Measurements from ENCODE around the gene ELF1. TPM values are rescaled to one million over a fixed set of nuclear protein-coding genes. Genes with fewer than 3 reads are reported as not detected.

Gene ELF1
- total and polyA plus RNA-seq, 2 experiments from 2014 or later: 7.0 to 12.7 TPM

- TF ChIP-seq, protein P1, sequence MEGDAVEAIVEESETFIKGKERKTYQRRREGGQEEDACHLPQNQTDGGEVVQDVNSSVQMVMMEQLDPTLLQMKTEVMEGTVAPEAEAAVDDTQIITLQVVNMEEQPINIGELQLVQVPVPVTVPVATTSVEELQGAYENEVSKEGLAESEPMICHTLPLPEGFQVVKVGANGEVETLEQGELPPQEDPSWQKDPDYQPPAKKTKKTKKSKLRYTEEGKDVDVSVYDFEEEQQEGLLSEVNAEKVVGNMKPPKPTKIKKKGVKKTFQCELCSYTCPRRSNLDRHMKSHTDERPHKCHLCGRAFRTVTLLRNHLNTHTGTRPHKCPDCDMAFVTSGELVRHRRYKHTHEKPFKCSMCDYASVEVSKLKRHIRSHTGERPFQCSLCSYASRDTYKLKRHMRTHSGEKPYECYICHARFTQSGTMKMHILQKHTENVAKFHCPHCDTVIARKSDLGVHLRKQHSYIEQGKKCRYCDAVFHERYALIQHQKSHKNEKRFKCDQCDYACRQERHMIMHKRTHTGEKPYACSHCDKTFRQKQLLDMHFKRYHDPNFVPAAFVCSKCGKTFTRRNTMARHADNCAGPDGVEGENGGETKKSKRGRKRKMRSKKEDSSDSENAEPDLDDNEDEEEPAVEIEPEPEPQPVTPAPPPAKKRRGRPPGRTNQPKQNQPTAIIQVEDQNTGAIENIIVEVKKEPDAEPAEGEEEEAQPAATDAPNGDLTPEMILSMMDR (conservative IDR thresholded peaks at IDR 0.05; ENCODE audit: low read depth in 2 of 2): no peak
- TF ChIP-seq EZH2 (IDR thresholded peaks at IDR 0.05; ENCODE audit: low read depth, unreplicated experiment) (no peak), ZNF114 (CRISPR knock-in tag; IDR thresholded peaks at IDR 0.05) (no peak), JUNB (IDR thresholded peaks at IDR 0.05; ENCODE audit: unreplicated experiment) (no peak), NANOG (IDR thresholded peaks at IDR 0.05; ENCODE audit: borderline replicate concordance) (no peak), REST (IDR thresholded peaks at IDR 0.05; ENCODE audit: unreplicated experiment) (no peak)
- TF ChIP-seq, protein P2, sequence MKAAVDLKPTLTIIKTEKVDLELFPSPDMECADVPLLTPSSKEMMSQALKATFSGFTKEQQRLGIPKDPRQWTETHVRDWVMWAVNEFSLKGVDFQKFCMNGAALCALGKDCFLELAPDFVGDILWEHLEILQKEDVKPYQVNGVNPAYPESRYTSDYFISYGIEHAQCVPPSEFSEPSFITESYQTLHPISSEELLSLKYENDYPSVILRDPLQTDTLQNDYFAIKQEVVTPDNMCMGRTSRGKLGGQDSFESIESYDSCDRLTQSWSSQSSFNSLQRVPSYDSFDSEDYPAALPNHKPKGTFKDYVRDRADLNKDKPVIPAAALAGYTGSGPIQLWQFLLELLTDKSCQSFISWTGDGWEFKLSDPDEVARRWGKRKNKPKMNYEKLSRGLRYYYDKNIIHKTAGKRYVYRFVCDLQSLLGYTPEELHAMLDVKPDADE (IDR thresholded peaks at IDR 0.05): no peak
Measured at GRCh38 chr13:41034382-41034781, 15.3 kb upstream of the ELF1 start (continued).

- H3K4me3 Mint-ChIP-seq: no peak overlapping the region
- TF ChIP-seq JUNB (IDR thresholded peaks at IDR 0.05; ENCODE audit: unreplicated experiment) (no peak), ZNF331 (CRISPR knock-in tag; IDR thresholded peaks at IDR 0.05; ENCODE audit: low read depth) (no peak), EZH2 (IDR thresholded peaks at IDR 0.05; ENCODE audit: low read depth, unreplicated experiment) (no peak), REST (IDR thresholded peaks at IDR 0.05; ENCODE audit: unreplicated experiment) (no peak), POLR2AphosphoS5 (IDR thresholded peaks at IDR 0.05; ENCODE audit: low read depth) (no peak), ZNF114 (CRISPR knock-in tag; IDR thresholded peaks at IDR 0.05) (no peak)
- TF ChIP-seq, protein P2 (IDR thresholded peaks at IDR 0.05): no peak
Measured at GRCh38 chr13:41032691-41033376, 13.7 kb upstream of the ELF1 start.

More at GRCh38 chr13:41032691-41033376, 13.7 kb upstream of the ELF1 start:
- Histone ChIP-seq H3K27me3 (ENCODE audit: insufficient read depth) (no peaks in the 10 kb centered on the region), H3K27ac (ENCODE audit: low read depth) (no peak overlapping the region), H2AFZ (no peak overlapping the region), H3K4me3 (no peak overlapping the region), H3K36me3 (ENCODE audit: insufficient read depth) (no peaks in the 10 kb centered on the region), H3K4me1 (ENCODE audit: insufficient read depth) (no peaks in the 10 kb centered on the region), H3K4me2 (no peak overlapping the region), H3K9me2 (ENCODE audit: insufficient read depth) (no peaks in the 10 kb centered on the region), H3F3A (replicated peaks; ENCODE audit: low read depth) (no peaks in the 10 kb centered on the region), H4K20me1 (replicated peaks; ENCODE audit: insufficient read depth) (no peaks in the 10 kb centered on the region), H3K79me2 (replicated peaks; ENCODE audit: insufficient read depth) (0 out of 2 replicates have a peak, but pooled peaks cover 7% of the 10 kb centered on the region)
- Mint-ChIP-seq H3K4me1 (peaks cover 9% of the 10 kb centered on the region), H3K36me3 (ENCODE audit: low read depth) (no peaks in the 10 kb centered on the region), H3K27ac (no peak overlapping the region), H3K27me3 (ENCODE audit: insufficient read depth, low read depth, poor library complexity) (no peaks in the 10 kb centered on the region), H3K9me3 (no peaks in the 10 kb centered on the region)
- no peak for DNase-seq (ENCODE audit: low spot score)
- no peak for ATAC-seq
